Activated CD4-positive, alpha-beta T cell treated with anti-CD3 and anti-CD28 coated beads, Interleukin-2, amount 50 U/mL, for 1 hour (primary cell): ENCODE results near the gene RNF44.
"Not testable (repeated sequence)": the region's sequence is repeated elsewhere in the genome, so short reads cannot be mapped to it uniquely, and the experiment has no call there.

Experiments
- DNase-seq: peaks from one replicate; pipeline ENCODE4 v3.0.0-alpha.2; 2020

Gene RNF44

DNA sequence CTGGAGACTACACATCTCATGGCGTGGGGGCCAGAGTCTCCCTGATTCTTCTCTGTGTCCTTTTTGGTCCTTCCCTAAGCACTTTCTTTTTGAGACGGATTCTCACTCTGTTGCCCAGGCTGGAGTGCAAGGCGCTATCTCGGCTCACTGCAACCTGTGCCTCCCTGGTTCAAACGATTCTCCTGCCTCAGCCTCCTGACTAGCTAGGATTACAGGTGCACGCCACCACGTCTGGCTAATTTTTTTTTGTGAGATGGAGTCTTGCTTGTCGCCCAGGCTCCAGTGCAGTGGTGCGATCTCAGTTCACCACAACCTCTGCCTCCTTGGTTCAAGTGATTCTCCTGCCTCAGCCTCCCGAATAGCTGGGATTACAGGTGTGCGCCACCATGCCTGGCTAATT is 13.7 kb upstream of the RNF44 start:
- not testable (repeated sequence) for DNase-seq

DNA sequence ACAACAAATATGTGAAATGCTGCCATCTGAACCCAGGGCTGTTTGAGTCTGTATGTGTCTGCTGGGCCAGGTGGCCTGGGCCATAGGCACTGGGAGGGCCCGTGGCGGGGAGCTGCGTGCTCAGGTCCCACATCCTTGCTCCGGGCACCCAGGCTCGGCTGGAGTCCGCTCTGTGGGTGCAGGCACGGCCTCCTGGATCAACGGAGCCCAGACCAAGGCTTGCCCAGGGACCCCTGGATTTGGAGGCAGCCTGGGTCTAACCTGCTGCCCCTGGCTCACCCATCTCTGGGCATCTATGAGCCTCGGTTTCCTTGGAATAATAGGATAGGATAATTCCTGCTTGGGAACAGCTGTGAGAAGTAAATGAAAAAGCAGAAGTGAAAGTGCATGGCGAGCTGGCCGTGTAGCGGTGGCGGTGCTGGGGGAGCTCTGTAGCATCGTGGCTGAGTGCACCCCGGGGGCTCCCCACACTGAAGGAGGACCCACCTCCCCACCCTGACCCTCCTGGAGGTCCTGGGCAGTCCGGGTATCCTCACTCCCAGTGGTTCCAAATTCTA is 13.2 kb upstream of the RNF44 start:
- DNase-seq: no peak

DNA sequence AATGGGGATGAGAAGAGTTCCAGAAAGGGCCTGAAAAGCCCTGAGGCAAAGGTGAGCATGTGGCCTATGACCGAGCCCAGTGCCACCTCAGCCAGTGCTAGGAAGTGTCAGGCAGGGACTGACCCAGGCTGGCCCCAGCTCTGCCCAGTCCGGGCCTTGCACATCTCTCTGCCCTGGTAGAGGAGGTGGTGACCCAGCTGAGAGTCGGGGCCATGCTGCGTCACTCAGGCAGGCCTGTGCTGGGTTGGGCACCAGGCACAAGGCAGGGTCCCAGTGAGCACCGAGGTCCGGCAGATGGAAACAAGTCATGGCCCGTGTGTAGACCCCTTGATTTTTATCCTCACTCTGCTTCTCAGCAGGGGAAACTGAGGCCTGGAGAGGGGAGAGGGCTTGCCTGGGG is 12.7 kb upstream of the RNF44 start:
- no peak for DNase-seq

DNA sequence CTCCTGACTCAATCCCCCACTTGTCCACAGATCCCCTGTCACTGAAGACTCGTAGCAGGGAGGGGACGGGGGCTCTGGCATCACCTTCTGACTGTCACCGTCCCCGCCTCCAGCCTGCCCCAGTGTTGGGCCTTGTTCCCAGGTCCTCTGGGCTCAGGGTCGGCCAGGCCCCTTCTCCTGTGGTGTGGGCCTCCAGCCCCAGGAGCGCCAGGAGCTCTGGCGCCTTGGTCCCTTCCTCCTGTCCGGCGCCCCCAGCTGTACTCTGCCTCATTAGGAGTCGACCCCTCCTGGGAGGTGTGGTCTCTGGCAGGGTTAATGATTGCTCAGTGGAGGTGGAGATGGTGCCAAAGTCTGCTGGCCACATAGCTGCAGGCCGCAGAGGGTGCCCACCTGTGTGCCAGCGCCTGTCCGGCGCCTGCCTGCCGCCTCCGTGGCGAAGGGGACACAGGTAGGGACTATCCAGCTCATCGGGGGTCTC is 11.8 kb upstream of the RNF44 start, which contains the start of gene CDHR2:
TSS of gene CDHR2 (plus strand) at position 376 of the 478 bp plus-strand sequence. CDS start 16,011 bp downstream, outside the sequence.
- DNase-seq: no peak

DNA sequence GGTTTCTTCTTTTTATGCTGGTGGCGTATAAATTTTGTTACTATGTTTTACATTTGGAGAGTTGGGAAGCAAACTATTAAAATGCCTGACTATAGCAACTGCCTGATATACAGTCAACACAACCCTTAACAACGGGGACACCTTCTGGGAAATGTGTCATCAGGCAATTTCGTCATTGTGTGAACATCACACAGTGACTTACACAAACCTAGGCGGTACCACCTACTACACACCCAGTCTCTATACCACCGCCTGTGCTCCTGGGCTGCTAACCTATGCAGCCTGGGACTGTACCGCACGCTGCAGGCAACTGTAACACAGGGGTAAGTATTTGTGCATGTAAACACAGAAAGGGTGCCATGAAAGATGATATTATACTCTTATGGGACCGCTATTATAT is 10.6 kb upstream of the RNF44 start:
- DNase-seq: no peak

DNA sequence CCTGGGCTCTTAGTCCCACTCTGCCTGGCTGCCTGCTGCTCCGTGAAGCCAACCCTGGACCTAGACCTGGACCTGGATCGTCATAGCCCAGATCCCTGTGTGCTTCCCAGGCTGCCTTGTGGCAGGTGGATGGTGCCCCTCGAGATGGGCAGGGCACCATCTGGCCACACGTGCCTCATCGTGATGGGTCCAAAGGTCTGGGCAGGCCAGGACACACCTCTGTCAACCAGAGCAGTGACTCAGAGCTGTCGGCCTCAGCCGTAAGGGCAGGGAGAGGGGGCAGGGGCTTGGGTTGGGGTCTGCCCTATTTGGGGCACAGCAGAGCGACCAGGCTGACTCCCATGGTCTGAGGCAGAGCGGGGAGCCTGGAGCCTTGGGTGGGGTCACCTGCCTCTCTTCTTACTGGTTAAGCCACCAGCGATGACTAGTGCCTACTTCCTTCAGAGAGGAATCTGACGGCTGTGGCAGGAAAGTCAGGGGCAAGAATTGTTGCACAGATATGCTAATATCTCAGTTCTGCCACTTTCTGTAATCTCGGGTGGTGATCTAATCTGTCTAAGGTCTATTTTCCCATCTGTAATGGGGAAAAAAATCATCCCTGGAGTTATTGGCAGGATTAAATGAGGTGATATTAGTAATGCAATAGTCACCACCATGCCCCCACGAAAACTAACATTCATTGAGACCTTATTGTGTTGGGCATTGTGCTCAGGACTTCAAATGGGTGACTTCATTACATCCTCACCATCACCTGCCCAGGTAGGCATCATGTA is 8.7 kb upstream of the RNF44 start:
- no peak for DNase-seq

DNA sequence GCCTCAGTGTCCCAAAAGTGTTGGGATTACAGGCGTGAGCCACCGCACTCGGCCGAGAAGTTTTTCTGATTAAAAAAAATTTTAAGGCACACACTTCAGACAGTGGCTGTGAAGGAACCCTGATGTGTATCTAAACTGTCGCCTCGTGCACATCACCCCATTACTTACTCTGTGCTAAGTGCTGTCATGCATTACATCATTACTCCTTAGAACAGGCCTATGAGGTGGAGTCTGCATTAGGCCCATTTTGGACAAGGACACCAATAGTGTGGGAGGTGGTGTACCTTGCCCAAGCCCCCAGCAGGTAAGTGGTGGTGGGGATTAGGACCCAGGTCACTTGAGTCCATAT is 8.2 kb upstream of the RNF44 start:
- no peak for DNase-seq

DNA sequence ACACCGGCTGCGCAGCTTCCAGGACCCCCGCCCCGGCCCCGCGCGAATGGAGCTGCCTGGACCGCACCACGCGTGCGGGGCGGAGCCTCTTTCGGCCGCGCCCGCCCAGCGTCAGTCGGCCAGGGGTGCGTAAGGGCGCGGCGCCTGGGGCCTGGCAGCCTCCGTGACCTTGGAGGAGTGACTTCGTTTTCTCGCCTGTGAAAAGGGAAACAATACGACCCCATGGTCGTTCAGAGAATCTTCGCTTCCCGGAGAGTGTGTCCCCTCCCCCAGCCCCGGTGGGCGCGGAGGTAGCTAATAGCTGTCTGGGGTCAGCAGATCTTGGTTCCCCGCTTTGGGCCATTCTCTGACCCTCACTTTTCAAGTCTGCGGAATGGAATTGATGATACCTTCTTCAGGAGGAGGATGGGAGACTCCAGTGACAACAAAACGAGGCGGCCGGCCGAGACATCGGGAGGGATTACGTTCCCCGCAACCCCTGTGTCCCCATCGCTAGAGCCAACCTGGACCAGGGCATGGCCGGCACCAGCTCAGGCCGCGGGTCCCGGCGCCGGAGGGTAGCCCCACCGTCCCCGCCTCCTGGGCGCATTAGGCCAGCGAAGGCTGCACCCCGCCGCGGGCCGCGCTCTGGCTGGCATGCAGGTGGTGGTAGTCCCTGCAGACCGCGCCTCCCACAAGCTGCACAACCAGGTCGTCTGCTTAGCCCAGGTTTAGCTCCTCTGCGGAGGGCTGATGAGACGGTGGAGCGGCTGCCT is 6.4 kb upstream of the RNF44 start:
- DNase-seq: peak; percentile 67

DNA sequence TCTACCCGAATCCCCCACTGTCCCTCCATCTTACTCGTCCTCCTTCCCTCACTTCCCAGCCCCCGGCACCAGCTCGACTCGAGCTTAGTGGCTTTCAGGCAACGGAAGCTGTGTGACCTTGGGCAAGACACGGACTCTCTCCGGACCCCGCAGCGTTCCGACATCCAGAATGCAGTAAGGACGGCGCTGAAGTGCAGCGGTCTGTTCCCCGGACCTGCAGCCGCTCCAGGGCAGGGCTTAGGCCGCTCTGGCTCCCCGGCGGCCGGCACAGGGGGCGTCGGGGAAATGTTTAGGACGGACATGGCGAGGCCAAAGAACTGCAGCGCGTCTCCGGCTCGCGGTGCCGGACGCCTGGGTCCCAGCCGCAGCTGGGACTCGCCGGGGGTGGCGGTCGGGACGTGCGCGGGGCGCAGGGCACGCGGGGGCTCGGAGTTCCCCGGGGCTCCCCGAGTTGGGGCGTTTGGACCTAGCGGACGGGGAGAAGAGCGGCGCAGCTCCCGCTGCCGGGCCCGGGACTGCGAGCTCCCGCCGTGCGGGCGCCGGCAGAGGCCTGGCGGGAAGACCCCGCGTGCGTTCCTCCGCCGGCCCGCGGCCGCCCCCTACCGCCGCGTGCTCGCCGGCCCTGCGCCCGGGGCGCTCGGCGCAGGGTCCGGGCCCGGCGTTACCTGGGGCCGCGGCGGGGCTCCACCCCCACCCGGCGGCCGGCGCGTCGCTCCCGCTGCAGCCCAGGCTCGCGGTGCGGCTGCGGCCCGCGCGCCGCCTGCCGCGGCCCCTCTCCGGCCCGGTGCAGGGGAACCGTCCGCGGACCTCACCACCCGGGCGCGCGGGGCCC is 5.6 kb upstream of the RNF44 start:
- peak; percentile 20 for DNase-seq

DNA sequence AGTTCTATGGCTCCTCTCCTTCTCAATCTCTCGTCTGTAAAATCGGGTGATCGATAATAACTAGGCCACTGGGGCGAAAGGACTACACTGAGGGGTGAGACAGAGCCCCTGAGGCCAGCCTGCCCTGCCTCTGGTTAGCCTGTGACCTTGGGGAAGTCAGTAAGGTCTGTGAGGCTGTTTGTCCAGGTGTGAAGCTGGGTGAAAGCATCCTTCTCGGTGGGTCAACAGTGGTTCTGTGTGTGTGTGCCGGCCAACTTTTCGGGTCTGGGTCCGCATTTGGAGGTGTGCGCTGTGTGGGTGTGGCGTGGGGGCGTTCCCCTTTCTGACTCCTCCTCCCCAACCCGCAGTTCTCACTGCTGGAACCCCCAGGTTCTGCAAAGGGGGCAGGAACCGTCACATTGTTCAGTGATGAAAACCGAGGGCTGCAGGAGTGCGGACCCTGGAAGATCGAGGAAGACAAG is 5.0 kb upstream of the RNF44 start:
- peak; percentile 66 for DNase-seq

DNA sequence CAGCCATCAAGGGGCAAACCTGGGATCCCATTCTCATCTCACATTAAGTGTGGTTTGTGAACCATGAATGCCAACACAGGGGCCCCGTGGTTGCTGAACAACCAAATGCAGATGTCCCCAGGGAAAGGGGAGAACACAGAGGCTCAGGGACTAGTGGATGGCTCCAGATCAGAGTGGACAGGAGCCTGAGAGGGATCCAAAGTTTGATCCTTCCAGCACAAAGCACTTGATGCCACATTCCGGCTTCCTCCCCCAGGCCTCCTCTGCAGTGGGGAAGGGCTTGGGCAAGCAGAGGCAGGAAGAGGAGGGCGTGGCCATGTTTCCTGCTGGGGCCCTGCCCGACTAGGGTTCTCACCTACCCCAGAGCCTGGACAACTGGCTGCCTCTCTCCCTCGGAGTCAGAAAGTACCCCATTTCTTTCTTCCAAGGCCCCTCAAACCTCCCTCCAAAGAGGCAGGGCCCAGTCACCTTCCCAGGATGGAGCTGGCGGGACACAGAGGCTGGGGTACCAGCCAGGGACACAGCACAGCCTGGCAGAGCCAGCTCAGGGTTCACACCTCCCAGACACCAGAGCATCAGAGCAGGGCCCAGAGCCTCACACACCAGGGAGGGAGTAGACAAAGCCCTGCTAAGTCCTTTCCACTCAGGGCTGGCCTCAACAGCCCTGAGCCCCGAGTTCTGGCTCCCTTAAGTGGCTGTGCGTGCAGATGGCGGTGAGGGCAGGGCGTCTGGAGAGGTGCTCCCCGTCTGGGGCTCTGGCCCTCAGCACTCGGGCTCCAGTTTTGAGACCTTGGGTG is 4.3 kb upstream of the RNF44 start:
- peak; percentile 57 for DNase-seq

DNA sequence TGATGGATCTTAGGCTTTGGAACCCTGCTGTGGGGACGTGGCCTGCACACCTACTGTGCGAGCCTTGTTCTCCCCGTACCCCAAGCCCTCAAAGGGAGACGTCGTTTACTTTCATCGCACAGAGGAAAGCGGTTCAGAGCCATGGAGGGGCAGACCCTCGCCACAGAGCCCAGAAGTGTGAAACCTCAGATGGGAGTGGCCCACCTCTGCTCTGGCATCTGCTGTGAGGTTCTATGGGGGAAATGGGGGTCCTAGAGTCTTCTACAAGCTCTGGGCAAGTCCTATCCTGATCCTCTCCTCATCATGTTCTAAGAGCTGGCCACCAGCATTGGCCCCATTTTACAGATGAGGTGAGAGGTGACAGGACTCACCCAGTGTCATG is 3.7 kb upstream of the RNF44 start:
- no peak for DNase-seq

DNA sequence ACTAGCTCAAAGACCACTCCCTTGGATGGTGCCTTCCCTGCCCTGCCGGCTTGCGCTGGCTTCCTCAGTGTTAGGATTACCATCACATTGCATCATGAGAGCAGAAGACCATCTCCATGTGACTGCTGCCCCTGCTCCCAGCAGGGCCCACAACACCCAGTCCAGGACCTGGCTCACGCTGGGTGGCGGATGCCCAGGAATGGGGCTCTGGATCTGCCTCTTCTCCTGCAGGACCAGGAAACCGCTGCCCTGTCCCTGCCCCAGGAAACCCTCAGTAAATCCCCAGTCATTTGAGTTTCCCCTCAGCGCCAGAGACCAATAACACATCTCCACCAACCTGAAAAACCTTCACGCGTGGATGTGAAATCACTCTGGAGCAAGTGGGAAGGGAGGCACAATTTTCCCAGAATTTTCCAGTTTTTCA is 3.3 kb upstream of the RNF44 start:
- no peak for DNase-seq

DNA sequence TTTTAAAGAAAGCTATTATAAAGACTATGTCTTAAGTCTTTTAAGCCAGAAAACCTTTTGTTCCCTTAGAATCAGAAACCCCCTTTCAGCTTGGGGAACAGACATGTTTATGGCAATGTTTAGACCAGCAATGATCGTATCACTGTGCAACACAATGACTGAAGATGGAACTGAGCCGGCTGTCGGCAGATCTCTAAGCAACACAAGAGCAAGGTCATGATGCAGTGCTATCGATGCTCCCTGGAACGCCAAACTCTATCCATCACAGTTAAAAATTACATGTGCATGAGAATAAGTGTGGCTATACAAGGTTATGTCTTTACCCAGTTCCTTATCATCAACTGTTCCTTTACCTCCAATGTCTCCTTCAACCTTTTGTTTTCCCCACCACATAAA is 1.8 kb upstream of the RNF44 start:
- no peak for DNase-seq

DNA sequence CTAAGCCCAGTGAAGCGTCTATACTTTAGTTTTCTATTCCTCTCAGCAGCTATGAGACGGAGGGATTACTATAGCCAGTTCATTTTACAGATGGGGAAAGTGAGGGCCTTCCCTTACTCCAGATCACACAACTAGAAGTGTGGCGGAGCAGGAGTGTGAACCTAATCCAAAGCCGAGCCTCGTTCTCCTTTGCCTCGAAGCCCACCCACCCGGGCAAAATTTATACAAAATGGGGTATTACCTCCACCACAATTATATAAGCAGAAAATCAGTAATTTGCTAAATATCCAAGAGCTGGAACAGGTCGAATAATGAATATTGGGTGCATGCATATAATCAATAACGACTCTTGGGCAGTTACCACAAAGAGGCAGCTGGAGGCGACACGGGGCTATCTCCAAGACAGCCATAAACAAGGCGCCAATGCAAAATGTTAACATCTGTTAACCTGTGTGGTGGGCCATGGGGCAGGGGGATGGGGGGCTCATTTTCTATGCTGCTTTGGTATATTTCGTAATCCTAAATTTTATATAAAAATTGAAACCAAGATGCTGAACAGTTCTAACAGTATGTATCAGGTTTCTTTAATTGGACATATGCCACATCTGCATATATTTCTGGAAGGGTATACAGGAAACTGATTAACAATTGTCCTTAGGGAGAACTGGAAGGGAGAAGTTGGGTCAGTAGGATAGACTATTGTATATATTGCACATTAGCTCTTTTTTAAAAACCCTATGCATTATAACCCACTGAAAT is 1.2 kb upstream of the RNF44 start:
- no peak for DNase-seq

DNA sequence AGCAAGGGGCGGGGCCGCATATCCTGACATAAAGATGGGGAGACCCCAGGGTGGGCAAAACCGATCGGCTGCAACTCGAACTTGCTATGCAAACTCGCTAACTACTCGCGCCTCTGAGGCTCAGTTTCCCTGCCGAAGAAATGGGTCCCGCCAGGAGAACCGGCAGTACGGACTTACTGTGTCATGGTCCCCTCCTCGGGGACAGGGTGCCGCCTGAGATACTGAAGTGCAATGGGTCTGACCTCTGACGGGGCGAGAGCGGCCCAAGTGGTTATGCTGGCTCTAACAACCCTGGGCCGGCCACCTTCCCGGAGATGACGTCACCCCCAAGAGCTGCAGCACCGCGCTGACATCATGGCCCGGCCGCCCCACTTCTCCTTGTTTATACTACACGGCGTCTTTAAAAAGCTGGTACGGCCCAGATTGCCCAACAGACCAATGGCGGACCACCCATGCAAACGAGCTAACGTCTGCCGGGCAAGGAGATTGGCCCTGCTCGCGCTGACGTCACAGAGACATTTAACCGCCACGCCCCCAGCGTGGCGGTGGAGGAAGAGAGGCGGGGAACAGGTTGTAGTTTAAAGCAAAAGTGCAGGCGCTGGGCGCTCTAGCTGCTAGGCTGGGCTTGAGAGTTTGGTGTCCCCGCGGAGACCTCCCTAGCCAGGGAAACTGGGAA is 490 bp upstream of the RNF44 start:
- peak; percentile 96 for DNase-seq

DNA sequence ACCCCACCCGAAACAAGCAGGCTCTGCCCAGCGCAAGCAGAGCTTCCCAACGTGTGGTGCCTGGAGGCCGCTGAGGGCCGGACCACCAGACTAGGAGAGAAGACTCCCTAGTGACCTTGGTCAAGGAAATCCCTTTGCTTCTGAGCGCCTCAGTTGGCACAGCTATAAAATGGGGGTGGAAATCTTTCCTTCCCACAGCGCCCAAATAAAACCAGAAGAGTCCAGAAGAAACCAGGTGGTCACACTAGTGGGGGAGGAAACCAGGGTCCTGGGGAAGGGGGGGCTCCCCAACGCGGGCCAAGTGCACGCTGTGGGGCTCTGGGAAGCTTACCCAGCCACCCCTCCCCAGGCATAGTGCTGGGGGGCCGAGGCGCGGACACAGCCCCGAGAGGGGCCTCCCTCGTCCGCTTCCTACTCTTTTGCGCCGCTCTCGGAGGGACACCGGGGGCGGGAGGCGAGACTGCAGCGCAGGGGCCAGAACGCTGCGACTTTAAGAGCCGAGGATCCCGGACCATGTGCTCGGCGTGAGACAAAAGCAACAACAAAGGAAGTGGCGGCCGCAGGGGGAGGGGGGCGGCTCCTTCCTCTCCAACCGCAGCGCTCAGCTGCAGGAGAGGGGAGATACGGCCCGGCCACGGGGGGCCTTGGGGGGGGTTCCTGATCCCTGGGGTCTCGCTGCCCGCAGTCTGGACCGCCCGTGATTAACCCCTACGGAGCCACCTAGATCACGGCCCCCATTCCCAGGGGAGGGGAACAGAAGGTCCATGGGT is 885 bp downstream of the RNF44 start:
- peak; percentile 79 for DNase-seq

DNA sequence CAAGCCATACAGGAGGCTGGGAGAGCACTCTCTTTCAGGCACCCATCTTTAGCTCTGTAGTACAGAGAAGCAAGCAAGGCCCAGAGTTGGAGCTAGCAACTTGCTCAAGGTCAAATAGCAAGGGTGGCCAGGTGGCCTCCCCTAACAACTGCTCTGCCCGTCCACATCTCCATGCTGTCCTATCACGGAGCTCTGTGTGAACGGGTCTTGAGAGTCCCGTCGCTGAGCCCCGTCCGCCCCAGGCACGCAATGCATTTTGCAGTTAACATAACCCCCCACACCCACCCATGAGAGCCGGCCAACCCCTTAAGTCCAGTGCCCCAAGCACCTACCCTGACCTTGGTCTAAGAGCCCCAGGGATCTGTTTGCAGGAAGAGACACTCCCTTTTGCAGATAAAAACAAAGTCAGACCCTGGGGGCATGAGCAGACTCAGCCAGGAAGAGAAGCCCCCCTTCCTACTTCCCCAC is 1.5 kb downstream of the RNF44 start:
- DNase-seq: no peak

DNA sequence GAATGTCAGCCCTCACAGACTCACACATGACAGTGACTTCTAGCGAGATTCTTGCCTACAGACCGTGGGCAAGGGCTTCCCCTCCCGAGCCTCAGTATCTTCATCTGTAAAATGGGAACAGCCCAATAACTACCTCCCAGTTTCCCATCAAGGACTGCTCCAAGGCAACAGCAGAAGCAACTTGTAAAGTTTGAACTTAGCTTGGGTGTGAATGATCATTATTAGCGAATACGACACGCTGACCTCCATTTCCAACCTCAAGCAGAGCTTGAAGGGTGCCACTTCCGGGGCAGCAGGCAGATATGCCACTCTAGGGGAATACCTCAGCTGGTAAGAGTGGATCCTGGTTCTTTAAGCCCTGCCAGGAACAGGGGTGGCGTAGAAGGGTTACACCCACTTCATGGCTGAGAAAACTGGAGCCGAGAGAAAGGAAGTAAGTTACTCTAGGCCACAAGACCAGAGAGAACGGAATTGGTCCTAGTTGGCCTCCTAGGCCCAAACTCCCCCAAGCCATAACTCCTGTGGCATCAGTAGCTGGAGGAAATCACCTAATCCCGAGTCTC is 2.0 kb downstream of the RNF44 start:
- DNase-seq: peak; percentile 25
